K562 treated with DMSO at 1 percent for 4 hours (cell line): ENCODE results near the gene SPON1. TPM values are rescaled to one million over a fixed set of nuclear protein-coding genes. Genes with fewer than 3 reads are reported as not detected.

Experiments used
- total RNA-seq: library from RNA; unstranded; fragments of 300-600 nt; gene quantifications from 2 replicates; pipeline ENCODE4 v1.2.3, GENCODE V29; 2022; ENCODE audit not compliant: insufficient read depth

Gene SPON1
- not detected in 2 replicates for total RNA-seq

GRCh38 chr11:13962562-13963168, at the start of gene SPON1:
Gene SPON1, plus strand, starts transcription at chr11:13962723. Its CDS starts 182 bp downstream, at chr11:13962905.

